Body of pancreas (tissue), 4 donors: ENCODE data around the gene RBP2.

Source experiments
- CTCF ChIP-seq, 7 experiments: fragments of 450-650 bp in 4 of 7; fragments of 200-600 bp in 3 of 7; sonication (generic) in 3 of 7; IDR thresholded peaks; one replicate each; pipeline ENCODE4 v1.5.1; 2016 to 2019; ENCODE audit warnings: antibody characterized with exemption in 7 of 7
- POLR2A ChIP-seq, 3 donors: fragments of 450-650 bp; IDR thresholded peaks; one replicate each; pipeline ENCODE4 v1.6.1; 2016; ENCODE audit warnings: antibody characterized with exemption in 3 of 3, mild to moderate bottlenecking in 2 of 3

GRCh38 chr3:139523718-139524117 is 47.4 kb upstream of the RBP2 start:
- TF ChIP-seq CTCF (IDR thresholded peaks at IDR 0.05), result no peak
- no peak for TF ChIP-seq POLR2A (IDR thresholded peaks at IDR 0.05)
